GM21367 (cell line): ENCODE results near the gene XRCC4.
"Not testable (repeated sequence)": the region's sequence is repeated elsewhere in the genome, so short reads cannot be mapped to it uniquely, and the experiment has no call there.

ENCODE experiments used
- ATAC-seq: cut with Tn5 transposase; IDR thresholded peaks from one replicate; pipeline ENCODE4 v1.9.1; 2021; ENCODE audit not compliant: unreplicated experiment

XRCC4 gene

GRCh38 chr5:83337453-83338035, 260.2 kb downstream of the XRCC4 start:
- ATAC-seq: no peak

GRCh38 chr5:83340511-83340918, 263.2 kb downstream of the XRCC4 start:
- no peak for ATAC-seq

DNA sequence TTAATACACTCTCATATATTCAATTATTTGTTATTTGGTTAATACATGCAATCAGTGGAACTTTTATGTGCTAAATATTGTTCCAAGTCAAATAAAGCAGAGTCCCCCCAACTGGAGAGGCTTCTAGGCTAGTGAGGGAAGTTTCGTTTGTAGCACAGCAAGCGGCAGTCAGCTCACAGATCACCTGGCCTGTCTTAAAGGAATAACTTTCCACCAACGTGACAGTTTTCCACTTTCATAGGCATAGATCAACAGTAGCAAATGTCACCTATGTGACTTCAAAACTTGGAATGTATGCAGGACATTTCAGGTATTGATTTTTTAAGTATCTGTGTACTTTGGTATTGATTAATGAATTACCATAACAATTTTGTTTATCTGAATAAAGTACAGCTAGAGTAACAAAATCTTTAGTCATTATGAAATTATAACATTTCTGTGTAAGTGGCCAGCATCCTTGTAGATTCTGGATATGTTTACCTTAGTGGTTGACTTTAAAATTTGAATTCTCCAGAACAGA, 264.5 kb downstream of the XRCC4 start:
- ATAC-seq: no peak

- ATAC-seq: no peak
These were observed 265.1 kb downstream of the XRCC4 start for GRCh38 chr5:83342465-83342864.

DNA sequence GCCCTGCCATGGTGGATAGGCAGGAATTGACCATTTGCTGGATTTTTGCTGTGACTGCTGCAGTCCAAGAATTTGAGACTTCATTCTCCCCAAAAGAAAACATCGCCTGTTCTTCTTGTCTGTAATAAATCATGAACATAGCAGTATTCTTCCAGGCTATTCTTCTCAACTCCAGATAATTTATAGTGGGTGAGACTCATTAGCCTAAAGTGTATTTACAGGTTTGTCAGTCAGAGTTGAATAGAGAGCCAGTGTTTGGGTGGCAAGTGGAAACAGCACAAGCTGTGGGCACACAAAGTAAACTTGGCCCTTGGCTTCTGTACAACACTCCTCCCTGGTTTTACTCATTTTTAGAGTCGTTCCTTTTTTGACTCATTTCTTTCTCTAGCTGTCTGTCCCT, 266.0 kb downstream of the XRCC4 start:
- no peak for ATAC-seq

GRCh38 chr5:83345423-83345822, 268.1 kb downstream of the XRCC4 start:
- ATAC-seq: no peak

GRCh38 chr5:83348281-83348780, 271.0 kb downstream of the XRCC4 start:
- no peak for ATAC-seq

DNA sequence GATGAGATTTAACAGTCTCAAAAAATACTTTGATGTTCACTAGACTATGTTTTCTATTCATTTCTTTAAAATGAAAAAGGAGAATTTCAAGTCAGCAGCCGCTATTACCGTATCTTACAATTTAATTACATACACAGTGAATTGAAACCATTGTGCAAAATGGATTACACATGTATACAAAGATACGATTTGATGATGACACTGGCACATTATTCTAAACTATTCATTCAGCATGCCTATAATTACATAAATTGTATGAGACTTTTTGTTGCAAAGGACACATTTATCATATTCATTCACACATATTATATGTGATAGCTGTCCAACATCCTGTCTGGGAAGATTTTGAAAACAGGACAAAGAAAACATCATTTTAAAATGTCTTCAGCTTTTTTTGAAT, 275.9 kb downstream of the XRCC4 start:
- ATAC-seq: no peak

- no peak for ATAC-seq
These were observed 276.4 kb downstream of the XRCC4 start for GRCh38 chr5:83353774-83354173.

GRCh38 chr5:83354958-83355357, 277.6 kb downstream of the XRCC4 start:
- no peak for ATAC-seq

DNA sequence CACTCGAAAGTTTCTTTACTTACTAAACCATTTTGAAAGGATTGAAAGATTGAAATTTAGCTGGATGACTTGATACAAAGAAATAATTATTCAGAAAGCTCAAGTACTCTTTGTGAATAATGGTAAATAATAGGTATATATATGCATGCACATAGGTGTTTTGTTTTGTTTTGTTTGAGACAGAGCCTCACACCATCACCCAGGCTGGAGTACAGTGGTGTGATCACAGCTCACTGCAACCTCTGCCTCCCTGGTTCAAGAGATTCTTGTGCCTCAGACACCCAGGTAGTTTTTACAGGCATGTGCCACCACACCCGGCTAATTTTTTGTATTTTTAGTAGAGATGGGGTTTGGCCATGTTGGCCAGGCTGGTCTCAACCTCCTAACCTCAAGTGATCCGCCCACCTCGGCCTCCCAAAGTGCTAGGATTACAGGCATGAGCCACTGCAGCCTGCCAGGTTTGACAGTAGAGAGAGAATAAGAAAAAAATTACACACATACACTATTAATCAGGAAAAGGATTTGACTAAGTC, 278.2 kb downstream of the XRCC4 start:
- ATAC-seq: not testable (repeated sequence)

- no peak for ATAC-seq
These were observed 280.4 kb downstream of the XRCC4 start for GRCh38 chr5:83357621-83358231.

DNA sequence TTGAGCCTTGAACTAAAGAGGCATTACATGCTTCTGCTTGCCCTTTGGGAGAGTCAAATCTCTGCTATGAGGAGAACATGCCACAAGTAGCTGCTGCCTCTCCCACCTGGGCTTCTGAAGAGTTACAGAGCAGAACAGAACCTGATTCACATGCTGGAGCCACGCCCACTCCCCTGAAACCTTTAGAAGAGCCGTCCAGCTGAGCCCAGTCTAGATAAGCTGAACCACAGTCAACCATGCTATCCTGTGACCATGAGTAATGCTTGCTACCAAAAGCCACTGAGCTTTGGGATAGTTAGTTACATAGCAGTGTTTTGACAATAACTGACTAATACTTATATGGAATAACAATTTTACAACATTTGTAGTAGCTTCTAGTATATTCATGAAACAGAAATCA, 283.2 kb downstream of the XRCC4 start:
- no peak for ATAC-seq

GRCh38 chr5:83362526-83362925, 285.2 kb downstream of the XRCC4 start:
- no peak for ATAC-seq

DNA sequence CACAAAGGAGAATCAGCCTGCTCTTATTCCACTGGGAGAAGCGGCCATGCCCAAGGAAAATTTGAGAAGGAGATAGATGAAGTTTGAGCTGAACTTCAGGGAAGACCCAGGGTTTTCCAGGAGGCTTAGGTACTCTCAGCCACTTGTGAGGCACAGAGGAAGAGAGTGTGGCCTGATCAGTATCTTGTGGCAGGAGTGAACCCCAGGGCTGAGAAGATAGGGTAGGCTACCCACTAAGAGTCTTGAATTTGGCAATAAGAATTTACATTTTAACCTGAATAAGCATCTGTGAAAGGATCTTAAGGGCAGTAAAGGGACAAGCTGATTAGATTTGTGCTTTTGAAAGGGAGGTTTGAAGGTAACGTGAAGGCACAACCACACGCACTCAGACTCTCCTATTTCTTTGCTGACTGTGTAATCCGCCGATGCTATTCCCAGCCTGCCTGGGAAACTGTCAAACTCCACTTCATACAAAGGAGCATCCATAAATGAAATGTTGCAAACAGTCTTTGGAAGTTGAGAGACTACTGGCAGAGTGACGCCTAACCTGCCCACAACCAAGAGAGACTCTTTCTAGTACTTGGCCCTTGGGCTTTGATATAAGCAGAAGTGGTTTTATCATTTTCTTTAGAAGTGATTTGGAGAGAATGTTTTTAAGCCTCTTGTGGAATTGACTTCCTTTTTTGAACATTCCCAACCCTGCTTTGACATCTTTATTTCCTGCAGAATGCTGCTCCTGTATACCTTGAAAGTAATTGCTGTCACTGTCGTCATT, 286.0 kb downstream of the XRCC4 start:
- no peak for ATAC-seq

GRCh38 chr5:83363886-83364275, 286.5 kb downstream of the XRCC4 start:
- ATAC-seq: no peak

- ATAC-seq: peak; percentile 45
These were observed 287.3 kb downstream of the XRCC4 start for GRCh38 chr5:83364312-83365299.

GRCh38 chr5:83368319-83368718, 291.0 kb downstream of the XRCC4 start:
- no peak for ATAC-seq

GRCh38 chr5:83368835-83369234, 291.5 kb downstream of the XRCC4 start:
- ATAC-seq: no peak

- no peak for ATAC-seq
These were observed 293.6 kb downstream of the XRCC4 start for GRCh38 chr5:83370957-83371356.
